ENCODE results near the gene RARS1.

DNA sequence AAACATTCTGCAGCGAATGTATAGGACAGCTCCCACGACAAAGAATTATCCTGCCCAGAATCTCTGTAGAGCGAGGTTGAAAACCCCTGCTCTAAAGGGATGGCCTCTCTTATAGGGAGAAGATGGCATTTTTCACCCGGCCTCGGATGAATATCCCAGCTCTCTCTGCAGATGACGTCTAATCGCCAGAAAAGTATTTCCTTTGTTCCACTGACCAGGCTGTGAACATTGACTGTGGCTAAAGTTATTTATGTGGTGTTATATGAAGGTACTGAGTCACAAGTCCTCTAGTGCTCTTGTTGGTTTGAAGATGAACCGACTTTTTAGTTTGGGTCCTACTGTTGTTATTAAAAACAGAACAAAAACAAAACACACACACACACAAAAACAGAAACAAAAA, 17.4 kb upstream of the RARS1 start:
- TF ChIP-seq, protein P1, sequence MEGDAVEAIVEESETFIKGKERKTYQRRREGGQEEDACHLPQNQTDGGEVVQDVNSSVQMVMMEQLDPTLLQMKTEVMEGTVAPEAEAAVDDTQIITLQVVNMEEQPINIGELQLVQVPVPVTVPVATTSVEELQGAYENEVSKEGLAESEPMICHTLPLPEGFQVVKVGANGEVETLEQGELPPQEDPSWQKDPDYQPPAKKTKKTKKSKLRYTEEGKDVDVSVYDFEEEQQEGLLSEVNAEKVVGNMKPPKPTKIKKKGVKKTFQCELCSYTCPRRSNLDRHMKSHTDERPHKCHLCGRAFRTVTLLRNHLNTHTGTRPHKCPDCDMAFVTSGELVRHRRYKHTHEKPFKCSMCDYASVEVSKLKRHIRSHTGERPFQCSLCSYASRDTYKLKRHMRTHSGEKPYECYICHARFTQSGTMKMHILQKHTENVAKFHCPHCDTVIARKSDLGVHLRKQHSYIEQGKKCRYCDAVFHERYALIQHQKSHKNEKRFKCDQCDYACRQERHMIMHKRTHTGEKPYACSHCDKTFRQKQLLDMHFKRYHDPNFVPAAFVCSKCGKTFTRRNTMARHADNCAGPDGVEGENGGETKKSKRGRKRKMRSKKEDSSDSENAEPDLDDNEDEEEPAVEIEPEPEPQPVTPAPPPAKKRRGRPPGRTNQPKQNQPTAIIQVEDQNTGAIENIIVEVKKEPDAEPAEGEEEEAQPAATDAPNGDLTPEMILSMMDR (IDR thresholded peaks at IDR 0.05), result no peak
- TF ChIP-seq POLR2A (IDR thresholded peaks at IDR 0.05) (no peak), EP300 (IDR thresholded peaks at IDR 0.05) (no peak)
